Stimulated activated naive CD4-positive, alpha-beta T cell treated with Interleukin-2 at 50 U/mL for 16 hours (primary cell): ENCODE data around the gene TNC.

Experiments
- DNase-seq: peaks from one replicate; lab custom pipeline; 2025; lab: John Stamatoyannopoulos, UW

Gene TNC

DNA sequence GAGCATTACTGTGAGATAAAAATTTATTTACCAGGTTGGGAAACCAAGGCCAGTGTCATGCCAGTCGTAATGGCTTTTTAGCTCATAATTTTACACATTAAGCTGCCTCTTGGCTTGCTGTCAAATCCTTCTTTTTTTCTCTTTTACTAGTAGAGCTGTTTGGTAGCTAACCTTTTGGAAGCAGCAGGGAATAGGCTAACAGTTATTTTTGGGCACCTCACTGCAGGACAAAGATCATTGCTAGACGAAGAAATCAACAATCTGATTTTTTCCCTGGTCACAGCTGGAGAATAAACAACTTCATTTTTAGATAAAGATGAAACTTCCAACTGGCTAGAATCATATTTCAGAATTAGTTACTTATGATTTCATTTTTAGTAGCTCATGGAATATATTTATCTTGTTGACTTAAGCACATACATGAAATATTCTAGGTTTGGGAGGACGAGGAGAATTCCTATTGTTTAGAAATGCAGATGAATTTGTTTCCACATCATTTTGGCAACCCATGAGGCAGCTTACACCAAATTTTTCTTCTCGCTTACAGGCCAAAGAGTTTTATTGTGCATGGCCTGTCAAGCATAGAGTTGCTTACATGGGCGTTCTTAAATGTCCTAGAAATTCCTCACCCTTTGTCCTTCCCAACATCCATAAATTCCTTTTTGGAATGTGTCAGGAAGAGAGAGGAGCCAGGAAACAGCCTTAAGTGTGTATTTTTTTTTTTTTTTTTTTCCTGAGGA, 19.6 kb downstream of the TNC start:
- DNase-seq, result no peak

GRCh38 chr9:115093520-115093919, 24.4 kb downstream of the TNC start:
- DNase-seq, result no peak

DNA sequence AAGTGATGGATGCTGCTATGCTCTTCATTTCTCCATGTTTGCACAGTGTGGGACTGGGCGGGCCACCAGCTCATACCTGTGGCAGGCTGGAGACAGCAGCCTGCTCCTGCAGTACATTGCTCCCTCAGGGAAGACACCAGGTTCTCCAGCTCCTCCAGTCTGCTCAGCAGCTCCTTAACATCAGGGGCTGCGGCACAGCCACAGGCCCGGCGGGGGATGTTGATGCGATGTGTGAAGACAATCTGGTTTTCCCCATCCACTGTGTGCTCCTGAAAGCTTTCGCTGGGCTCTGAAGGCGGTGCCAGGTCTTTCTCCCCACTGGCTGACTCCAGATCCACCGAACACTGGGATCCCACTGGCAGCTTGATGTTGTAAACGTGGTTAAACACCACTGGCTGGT, 27.5 kb downstream of the TNC start:
- DNase-seq, result no peak

- no peak for DNase-seq
Observed at GRCh38 chr9:115088860-115089259, 29.1 kb downstream of the TNC start.

DNA sequence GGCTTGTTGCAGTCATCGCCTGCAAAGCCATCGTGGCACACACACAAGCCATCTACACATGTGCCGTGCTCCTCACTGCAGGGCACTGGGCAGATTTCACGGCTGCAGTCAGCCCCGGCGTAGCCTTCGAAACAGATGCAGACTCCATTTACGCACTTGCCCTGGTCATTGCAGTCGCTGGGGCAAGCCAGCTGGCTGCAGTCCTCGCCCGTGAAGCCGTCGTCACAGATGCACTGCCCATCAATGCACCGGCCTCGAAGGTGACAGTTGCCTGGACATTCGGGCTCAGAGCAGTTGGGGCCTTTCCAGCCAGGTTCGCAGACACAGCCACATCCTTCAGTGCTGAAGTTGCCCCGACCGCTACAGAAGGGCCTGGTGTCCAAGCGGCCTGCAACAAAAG, 31.1 kb downstream of the TNC start:
- DNase-seq, result no peak

GRCh38 chr9:115086461-115086860, 31.5 kb downstream of the TNC start:
- no peak for DNase-seq

DNA sequence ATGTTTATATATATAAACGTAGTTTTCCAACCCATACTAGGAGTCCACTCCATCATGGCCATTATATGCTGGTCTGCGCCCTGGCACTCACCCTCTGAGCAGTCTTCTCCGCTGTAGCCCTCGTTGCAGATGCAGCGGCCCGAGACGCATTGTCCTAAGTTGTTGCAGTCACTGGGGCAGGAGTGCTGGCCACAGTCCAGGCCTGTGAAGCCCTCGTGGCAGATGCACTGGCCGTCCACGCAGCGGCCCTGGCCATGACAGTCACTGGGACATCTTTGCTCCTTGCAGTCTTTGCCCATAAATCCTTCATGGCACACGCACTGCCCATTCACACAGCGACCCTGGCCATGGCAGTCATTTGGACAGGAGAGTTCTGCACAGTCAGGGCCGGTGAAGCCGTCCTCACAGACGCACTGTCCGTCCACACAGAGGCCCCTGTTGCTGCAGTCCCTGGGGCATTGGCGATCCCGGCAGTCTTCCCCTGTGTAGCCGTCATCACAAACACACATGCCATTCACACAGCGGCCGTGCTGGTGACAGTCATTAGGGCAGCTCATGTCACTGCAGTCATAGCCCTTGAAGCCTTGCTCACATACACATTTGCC, 32.1 kb downstream of the TNC start:
- DNase-seq, result no peak

DNA sequence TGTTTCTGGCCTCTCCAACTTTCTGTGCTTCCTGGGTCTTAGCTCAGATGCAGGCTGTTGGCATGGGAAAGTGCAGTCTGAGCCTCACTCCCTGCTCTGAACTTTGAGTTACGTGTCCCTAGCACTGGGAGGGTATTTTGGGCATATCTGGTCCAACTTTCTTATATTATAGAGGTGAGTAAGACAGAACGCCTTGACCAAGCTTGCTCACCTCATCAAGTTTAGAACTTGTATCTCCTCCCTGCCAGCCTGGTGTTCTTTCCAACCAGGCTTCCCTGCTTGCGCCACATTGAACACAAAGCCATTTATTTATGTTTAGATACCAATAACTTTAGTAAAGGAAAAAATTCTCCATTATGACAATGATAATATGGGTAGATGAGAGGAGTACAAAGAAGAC, 33.2 kb downstream of the TNC start:
- no peak for DNase-seq

- DNase-seq, result no peak
Observed at GRCh38 chr9:115084157-115084556, 33.8 kb downstream of the TNC start.

DNA sequence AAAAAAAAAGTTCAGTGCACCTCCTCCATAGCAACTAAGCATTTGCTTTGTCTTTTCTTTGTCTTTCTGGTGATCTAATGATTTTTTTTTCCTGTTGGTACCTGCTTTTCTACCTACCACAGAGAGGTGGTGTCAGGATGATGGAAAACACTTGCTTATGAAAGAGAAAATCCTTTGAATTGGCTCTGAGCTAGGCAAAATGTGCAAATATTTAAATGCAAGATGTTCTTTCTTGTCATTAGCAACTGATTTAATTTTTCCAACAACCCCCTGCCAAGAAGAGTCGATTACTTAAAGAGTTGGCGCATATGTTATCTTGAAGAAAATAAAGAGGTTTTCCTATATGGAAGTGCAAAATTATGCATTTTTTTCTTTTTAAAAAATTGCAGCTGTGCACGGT, 37.7 kb downstream of the TNC start:
- no peak for DNase-seq

DNA sequence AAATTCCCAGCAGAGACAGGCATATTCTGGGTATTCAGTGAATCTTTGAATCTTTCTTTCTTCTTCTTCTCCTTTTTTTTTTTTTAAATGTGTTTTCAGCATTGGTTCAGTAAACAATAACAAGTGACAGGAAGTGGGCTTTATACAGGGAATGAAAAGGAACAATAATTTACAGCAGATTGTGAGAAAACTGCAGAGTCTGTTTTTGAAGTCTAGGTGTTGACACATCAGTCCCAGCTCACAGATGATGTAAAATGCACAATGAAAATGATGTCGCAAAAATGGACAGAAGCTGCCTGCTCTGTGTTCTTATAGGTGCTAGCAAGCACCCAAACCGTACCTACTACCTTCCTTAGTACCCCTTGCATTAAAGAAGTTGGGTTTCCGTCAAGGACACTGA, 38.8 kb downstream of the TNC start:
- DNase-seq, result no peak

DNA sequence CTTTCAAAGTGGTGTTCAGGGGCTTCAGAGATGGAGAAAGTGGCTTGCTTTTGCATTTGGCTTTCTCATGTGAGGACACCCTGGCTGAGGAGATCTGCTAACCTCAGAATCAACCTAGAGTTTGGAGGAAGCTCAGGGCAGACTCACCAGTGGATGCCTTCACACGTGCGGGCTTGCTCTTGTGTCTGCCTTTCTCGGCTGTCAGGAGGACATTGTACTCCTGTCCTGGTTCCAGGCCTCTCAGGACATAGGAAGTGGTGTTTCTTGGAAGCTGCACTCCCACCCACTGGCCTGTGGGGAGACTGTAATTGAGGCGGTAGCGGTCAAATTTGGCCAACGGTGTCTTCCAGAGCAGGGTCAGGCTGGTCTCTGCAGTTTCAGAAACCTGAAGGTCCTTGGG, 44.5 kb downstream of the TNC start:
- no peak for DNase-seq

DNA sequence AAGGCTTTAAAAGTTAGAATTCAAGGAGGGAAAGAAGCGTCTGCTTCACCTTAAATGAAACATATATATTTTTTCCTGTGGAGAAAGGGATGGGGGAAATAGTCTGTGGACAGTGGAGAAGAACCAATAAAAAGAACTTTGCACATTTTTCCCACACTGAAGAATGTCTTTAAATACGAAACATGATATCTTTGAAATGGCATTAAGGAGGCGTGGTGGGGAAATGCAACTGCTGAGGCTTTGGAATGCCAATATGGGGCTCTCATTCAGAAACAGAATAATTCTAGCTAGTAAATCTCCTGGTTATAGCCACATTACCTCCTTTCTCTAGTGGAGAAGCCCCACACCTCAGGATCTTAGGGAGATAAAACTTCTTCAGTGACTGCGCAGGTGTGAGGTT, 46.8 kb downstream of the TNC start:
- no peak for DNase-seq

DNA sequence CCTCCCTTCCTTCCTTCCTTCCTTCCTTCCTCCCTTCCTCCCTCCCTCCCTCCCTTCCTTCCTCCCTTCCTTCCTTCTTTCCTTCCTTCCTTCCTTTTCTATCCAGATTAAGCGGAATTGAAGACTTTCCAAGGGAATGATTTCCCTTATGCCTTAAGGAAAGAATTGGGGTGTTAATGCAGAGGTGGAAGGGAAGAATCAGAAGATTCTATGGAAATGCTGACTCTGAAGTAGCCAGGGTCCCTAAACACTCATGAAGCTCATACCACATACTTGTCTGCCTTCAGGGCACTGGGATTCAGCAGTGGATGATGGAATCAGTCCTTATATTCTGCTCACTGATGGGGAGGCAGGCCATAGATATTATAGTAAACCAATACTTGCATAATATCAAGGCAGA, 48.2 kb downstream of the TNC start:
- no peak for DNase-seq

DNA sequence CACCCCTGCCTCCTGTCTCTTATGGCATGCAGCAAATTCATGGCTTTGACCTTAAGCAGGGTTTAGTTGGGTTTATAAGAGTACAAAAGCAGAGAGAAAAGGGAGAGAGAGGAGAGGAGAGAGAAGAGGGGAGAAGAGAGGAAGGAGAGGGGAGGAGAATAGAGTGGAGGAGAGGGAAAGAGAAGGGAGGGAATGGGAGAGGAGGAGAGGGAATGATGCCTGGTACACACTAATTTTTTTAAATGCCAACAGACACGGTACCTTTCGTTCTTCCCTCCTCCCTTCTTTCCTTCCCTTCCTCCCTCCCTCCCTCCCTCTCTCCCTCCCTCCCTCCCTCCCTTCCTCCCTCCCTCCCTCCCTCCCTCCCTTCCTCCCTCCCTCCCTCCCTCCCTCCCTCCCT, 48.7 kb downstream of the TNC start:
- DNase-seq, result no peak

DNA sequence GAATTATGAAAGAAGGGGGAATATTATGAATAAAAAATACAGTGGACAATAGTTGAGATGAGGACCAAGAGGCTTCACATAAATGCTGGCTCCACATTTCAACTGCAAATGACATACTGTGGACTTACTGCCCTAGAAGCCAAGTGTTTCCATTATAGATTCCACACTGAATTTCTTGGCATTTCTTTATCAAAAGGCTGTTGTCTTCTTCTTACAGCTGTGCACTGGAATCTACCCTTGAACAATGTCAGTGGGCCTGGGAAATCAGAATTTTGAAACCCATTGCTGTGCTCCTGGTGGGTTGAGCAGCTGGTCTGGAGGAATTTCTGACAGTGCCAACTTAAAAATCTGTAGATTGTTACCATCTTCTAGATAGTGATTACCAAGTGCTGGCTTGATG, 49.9 kb downstream of the TNC start:
- no peak for DNase-seq

GRCh38 chr9:115063058-115063845, 54.7 kb downstream of the TNC start:
- DNase-seq, result no peak

DNA sequence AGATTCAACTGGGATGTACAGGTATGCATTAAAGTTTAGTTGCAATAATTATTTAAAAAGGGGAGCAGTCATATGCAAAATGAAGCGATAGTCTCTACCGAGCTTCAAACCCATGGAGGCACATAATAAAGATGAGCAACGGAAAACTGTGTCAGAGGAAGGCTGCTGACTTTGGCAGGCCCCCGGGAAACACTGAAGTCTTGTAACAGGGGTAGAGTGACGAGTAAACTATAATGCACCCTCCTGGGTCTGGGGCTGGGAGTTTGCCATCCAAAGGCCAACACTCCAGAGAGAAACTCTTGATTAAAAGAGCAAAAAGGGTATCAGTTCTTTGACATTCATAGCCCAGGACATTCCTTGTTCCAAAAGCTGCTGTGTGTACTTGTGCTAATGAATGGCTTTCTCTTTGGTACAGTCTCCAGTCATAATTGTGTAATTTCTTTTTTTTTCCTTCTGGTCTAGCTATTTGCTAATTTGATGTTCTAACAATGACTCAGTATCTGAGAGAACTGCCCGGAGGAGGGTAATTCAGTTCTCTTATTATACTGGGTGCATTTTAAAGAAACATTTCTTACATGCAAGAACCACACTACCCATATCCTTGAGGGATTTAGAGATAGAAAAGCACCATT, 59.2 kb downstream of the TNC start:
- DNase-seq, result no peak

DNA sequence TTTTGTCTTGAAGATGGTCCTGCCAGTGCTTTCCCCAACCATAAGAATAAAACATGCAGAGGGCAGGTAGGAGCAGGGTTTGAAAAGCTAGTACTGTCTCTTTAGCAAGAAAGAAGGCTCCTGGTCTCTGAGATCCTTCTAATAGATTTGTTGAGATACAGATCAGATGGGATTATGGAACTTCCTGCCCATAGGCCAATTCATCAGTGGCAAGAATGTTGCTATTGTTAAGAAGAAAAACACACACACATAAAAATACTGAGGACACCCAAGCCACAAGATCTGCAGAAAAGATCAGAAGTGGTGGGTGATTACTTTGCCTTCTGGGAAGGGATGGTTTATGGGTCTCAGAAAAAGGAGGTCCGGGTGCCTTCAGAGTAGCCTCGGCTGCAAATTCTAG, 59.8 kb downstream of the TNC start:
- DNase-seq, result no peak

DNA sequence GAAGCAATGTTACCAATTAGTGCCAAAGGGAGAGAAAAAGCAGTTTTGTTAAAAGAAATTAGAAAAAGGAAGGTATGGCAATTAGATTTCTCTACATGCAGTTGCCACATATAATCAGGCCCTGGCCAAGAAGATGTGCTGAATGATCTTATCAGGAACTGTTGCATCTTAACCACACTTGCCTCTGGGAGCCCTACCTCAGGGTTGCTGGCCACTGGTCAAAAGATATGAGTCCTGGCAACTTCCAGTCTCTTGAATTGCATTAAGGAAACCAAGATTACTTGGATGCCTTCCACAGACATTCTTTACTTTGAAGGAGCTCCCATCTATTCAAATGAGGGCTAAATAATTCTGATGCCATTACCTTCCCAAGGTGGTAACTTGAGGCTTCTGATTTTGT, 60.4 kb downstream of the TNC start:
- DNase-seq, result no peak

DNA sequence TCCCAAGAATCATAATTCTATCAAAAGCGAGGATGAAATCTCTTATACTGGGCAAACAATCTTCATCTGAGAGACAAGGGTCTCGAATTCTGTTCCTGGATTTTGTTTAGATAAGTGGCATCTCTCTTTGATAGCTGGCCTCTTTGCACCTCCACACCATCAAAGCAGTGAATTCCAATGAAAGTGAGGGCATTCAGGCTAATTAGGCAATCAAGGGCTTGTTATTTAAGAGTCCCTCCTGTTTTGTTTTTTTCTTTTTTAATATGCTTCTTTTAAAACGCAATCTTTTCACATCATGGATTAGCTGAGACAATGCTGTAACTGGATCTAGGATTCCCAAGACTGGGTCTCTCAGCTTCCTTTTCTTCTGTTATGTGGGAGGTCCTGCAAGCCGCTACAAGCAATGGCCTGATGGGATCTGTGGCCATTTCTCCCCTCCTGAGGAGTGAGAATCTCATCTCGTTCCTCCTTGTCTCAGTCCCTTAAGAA, 67.9 kb downstream of the TNC start:
- DNase-seq, result no peak

- no peak for DNase-seq
Observed at GRCh38 chr9:115046824-115047223, 71.1 kb downstream of the TNC start.

DNA sequence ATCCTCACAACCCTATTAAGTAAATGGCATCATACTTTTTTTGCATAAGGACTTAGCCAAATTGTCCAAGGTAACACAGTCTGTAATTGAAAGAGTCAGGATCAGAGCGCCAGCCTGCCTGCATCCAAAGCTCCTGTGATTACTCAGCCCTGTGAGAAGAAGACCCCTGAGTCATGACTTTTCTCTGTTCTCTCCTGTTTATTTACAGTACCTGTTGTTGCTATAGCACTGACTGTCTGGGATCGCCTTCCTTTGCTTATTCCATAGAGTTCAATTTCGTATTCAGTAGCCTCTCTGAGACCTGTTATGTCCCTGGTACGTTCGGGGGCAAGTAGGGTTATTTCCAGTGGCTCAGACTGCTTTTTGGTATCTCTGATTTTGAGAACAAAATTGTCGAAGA, 71.8 kb downstream of the TNC start:
- DNase-seq, result no peak
